GM21390 (cell line): ENCODE results near the gene RYR3.
A peak's percentile ranks its signal among the peaks of the same experiment; 100 is the strongest.

ENCODE experiments used
- ATAC-seq: cut with Tn5 transposase; IDR thresholded peaks from one replicate; pipeline ENCODE4 v1.9.1; 2021; ENCODE audit not compliant: unreplicated experiment

Gene RYR3

DNA sequence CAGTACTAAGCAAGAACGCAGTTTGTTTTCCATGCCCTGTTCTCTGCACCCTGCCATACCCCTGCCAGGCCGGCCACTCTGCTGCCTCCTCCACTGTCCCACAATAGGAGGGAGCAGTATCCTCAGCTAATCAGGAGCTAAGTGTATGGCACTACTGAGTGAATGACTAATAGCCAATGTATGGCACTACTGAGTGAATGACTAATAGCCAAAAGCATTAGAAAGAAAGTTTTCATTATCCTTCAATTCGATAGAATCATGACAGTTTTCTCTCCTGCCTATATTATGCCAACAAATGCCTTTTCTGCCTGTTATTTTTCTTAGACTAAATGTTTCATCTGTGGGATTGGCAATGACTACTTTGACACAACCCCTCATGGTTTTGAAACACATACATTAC lies 550.0 kb downstream of the RYR3 start:
- ATAC-seq, result no peak

DNA sequence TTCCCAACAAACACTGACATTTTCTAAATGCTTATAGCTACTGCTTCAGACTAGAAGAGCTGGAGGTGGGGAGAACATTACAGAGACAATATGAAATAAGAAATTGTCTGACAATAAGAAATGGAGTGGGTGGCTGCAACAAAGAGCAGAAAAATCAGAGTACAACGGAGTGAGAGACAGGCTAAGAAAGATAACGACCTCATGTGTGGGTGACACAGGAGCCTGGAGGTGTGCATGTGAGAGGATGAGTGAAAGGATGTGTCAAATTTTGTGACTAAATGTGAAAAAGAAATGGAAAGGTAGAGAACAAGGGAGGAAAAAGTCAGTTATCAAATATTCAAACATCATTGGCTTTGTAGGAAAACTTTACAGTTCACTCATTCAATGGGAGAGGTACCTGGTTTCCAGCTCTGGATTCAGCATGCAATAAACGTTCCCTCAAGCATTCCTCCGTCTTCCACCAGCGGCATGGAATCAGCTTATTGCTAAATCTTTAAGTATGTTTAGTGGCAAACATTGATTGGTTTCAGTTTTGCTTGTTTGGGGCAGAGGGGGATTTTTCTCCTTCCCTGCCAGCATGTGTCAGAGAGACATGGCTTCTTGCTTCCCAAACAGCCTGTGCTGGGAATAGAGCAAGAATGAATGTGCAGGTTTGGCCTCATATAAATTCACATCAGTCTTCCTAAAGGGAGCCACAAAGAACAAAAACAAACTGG lies 553.8 kb downstream of the RYR3 start:
- no peak for ATAC-seq

DNA sequence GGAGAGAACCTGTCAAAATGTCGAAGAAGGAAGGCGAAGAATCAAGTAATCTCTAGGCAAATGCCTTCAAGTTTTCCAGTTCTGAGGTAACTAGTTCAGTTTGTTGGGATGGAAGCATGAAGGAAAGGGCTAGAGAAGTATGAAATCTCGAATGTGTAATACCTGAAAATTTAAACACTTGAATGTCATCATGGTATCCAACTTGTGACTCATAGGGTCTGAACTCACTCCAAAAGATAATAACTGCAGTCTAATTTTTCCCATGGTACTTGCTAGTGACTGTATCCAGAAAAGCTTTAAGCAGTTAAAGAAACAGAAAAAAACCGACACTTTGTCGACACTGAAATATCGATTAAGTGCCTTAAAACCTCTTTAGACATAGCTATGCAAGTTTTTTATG lies 554.6 kb downstream of the RYR3 start:
- no peak for ATAC-seq

DNA sequence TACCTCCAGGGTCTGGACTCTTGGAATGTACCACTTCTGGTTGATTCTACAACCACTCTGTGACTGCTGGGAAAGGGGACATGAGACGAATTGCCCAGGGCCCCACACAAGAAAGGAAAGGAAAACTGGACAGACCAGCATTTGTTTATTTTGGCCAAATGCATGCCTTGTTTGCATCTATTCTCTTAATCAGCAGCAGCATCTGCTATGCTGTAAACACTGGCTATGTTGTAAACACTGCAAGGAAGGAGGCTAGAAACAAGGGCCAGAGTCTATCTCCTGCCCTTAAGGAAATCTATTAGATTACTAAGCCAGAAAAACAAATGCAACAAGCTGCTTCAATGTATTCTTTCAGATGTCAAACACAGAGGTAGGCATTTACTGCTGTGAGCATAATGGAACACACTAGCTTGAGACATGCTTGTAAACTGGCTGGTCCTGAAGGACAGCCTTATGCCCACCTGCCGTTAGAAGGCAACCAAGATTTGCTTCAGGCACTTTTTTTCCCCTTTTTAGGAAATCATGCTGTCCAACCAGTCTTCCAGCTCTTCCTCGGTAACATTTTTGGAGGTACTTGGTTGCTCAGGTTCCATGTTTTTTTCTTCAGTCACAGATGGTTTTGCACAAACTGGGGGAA lies 555.5 kb downstream of the RYR3 start:
- no peak for ATAC-seq

DNA sequence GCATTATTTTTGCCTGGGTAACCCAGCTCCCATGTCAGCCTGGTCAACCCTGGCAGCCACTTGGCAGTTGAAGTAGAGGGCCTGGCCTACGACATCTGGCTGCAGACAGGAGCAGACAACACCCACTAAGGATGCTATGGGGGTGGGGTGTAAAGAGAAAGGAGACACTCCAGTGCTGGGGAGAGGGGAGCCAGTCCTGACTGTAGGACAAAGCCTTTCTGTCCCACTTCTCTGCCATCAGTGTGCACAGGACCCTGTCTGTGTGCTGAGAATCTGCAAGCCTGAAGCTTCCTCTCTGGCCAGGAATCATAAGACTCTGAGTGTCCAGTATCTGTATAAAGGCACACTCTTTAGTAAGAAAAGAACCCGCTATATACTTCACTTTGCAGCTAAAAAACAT lies 561.2 kb downstream of the RYR3 start:
- ATAC-seq, result no peak

DNA sequence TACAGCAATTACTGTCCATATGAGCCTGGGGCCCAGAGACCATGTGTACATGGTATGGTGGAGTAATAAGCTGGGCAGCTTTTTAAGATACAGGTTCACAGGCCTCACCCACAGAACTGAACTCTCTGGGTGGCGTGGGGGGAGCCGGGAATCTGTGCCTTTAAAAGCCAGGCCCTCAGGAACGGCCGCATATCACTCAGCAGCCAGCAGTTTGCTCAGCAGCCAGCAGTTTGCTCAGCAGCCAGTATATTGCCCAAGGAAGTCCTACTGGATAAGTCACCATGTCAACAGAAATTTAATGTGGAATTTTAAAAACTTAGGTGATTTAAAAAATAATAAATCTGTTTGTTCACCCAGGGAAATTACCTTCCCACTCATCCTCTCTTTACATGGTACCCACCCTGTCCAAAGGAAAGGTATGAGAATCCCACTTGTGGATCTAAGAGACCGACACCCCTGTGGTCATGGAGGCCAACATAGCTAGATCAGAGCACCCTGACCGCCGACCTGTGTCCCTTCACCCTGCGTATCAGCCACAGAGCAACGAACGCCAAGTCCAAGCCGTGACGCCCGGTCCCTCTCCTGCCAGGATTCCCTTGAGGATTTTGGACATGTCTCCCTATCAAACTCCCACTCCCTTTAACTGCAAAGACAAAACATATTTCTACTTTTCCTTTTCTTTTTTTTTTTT lies 561.8 kb downstream of the RYR3 start:
- ATAC-seq, result no peak

DNA sequence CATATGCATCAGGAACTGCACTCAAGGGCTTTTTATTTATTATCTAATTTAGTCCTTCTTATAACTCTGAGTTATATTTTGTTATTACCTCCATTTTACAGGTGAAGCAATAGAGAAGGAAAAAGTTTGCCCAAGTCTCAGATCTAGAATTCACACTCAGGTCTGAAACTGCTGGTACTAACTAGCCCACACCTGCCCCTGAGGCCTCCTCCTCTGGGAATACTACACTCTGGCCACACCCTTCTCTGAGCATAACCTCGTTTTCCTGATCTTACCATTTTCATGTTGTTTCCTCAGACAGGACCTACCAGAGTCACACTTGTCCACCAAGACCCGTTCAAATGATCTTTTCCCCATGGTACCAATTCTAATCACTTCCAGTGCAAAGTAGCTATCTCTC lies 563.4 kb downstream of the RYR3 start:
- ATAC-seq, result no peak

DNA sequence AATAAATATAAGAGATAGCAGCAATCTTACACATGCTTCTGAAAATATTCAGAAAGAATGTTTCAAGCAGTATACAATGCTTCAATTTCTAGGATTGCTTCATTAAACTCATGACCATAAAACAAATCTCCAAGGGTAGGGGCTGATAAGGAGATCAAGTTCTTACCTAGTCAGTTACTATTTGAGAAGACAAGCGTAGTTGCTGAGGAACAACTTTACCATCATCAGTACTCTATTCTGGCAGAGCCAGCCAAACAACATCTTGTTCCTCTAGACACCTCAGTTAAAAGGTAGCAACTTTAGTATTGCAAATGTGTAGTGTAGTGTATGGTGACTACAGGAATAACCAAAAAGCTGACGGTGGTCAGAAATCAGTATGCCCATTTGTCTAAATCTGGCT lies 572.2 kb downstream of the RYR3 start:
- no peak for ATAC-seq

DNA sequence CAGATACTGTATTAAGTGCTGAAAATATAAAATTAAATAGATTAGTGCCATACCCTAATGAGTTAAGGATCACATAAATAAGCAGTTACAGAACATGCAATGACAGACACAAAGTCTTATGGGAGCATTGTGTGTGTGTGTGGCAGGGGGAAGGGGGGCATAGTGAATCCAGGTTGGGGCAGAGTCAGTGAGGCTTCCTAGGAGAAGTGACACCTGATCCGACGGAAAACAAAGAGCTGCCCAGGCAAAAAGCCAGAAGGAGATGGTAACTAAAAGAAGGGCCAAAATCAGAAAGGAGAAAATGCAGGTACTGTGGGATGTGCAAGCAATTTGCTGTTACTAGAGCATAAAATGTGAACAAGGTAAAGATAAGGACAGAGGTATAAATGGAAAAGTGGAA lies 577.4 kb downstream of the RYR3 start:
- no peak for ATAC-seq

DNA sequence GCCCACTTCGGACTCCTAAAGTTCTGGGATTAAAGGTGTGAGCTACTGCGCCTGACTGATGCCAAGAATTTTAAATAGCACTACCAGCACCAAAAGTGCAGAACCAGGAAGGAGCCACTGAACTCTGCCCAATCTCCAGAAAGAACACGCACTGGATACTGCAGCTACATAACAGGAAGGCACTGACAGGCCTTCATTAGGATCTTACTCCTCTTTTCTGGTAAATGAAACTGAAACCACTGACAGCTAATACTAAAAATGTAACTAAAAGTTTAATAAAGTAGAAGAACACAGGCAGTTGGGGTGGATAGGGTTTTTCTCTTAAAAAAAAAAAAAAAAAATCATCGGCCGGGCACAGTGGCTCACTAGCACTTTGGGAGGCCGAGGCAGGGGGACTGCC lies 583.4 kb downstream of the RYR3 start:
- peak; percentile 64 for ATAC-seq

DNA sequence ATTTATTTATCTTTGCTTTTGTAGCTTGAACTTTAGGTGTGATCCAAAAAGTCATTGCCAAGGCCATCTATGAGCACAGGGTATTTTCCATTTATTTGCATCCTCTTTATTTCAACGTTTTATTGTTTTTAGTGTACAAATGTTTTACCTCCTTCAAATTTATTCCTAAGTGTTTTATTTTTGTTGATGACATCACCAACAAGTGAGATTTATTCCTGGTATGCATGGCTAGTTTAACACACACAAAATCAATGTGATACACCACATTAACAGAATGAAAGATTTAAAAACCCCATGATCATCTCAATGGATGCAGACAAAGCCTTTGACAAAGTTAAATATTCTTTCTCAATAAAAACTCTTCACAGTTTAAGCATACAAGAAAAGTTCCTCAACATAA lies 591.3 kb downstream of the RYR3 start:
- no peak for ATAC-seq

DNA sequence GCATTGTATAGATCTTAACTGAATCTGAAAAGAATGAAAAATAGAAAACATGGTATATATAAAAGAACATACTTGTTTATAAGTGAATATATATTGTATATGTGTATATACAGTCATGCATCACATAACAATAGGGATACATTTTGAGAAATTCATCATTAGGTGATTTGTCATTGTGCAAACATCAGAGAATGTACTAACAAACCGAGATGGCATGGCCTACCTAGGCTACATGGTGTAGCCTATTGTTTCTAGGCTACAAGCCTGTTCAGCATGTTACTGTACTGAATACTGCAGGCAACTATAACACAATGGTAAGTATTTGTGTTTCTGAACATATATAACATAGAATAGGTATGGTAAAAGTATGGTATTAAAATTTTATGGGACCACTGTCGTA lies 592.9 kb downstream of the RYR3 start:
- ATAC-seq, result no peak

DNA sequence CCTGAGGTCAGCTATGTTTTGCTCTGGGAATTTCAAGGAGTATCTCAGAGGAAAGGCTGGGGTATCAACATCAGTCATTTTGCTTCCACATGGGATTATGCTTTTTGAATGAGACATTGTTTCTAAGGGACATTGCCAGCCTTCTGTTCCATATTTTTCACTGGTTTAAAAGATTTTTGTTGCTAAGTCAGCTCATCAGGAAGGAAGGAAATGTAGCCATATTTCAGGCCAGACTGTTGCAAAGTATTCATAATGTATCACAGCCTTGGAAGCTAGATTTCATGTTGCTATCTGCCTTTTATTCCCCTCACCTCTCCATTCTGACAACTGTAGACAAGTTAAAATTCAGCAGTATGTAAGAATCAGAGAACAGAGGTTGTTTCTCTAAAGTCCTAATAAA lies 596.6 kb downstream of the RYR3 start:
- no peak for ATAC-seq

DNA sequence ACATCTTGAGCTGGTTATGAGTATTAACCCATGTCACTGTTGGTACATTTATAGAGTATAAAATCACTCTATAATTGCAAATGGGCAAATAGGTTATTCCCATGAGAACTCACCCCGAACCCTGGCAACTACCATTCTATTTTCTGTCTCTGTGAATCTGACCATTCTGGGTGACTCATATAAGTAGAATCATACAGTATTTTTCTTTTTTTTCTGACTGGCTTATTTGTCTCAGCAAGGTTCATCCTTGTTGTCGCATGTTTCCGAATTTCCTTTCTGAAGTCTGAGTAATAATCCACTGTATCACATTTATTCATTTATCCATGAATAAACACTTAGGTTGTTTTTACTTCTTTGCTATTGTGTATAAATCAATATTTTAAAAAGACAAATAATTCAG lies 597.6 kb downstream of the RYR3 start:
- no peak for ATAC-seq

DNA sequence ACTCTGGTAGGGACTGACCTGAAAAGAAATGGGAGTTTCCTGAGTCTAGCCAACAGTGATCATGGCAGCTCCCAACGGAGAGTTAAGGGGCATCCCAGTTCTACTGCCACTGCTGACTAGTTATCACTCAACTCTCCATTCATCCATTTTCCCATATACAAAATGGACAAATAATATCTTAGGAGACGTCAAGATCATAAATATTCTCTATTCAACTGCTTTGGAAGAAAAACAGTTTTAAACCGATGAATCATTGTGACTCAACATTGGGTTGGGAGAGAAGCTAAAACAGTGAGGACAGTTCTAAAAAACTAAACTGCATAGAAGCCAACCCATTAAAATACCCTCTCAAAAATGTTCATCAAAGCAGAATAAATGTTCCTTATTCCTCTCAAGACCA lies 600.0 kb downstream of the RYR3 start:
- no peak for ATAC-seq

DNA sequence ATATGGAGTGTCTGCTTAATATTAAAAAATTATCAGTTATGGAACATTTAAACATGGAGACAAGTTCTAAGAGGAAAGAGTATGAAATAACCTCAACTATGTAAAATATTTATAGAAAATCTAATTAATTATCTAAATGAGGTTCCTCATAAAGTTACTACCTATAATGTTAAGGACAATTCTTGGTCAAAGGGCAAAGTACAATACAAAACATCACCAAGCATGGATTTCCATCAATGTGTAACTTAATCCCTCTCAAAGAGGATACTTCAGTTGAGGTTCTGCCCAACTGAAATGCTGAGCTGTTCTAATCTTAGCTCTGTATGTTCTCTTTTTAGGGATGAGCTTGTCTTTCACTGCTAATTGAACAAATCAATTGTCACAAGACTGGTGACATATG lies 601.6 kb downstream of the RYR3 start:
- ATAC-seq, result no peak

DNA sequence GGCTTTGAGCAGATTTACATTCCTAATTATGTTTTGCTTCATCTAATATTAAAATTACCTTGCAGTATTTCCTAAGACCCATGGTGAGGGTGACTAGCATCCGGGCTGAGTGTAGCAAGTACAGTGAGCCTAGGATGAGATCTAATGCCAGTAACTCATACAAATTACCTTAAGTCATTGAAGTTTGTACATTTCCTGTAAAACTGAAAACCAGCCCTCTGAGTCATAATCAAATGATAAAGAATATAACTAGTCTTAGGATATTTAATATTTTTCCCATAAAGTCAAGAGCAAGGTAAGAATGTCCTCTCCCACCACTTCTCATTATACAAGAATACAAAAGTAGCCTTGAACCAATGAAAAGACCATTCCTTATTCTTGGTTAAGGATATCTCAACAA lies 602.7 kb downstream of the RYR3 start:
- no peak for ATAC-seq
